Measurements from ENCODE around the gene CCDC51. TPM values are rescaled to one million over a fixed set of nuclear protein-coding genes. Genes with fewer than 3 reads are reported as not detected.

Gene CCDC51
- total and polyA plus RNA-seq, 2 of the 13 experiments (the other 11 are each of a cell fraction or from before 2014, with no cell fraction given): 18.1 to 29.4 TPM

GRCh38 chr3:48428572-48429316, 11.2 kb downstream of the CCDC51 start (continued):
- no peak for TF ChIP-seq HMGXB3 (CRISPR knock-in tag; IDR thresholded peaks at IDR 0.05; ENCODE audit: borderline replicate concordance)
- no peak; the same call in 1 of the 2 replicates for TF ChIP-seq MEIS1 (CRISPR knock-in tag; IDR thresholded peaks at IDR 0.05; ENCODE audit: borderline replicate concordance)
- TF ChIP-seq ZNF225 (CRISPR knock-in tag; IDR thresholded peaks at IDR 0.05): no peak
- no peak for TF ChIP-seq ZNF333 (CRISPR knock-in tag; IDR thresholded peaks at IDR 0.05; ENCODE audit: borderline replicate concordance)
- no peak for TF ChIP-seq ZNF253 (CRISPR knock-in tag; IDR thresholded peaks at IDR 0.05; ENCODE audit: borderline replicate concordance)
- no peak for TF ChIP-seq KAT7 (CRISPR knock-in tag; IDR thresholded peaks at IDR 0.05; ENCODE audit: borderline replicate concordance)
- no peak for TF ChIP-seq ZNF83 (CRISPR knock-in tag; IDR thresholded peaks at IDR 0.05; ENCODE audit: borderline replicate concordance)
- TF ChIP-seq KDM6A (CRISPR knock-in tag; IDR thresholded peaks at IDR 0.05; ENCODE audit: low read depth): no peak; the same call in 1 of the 2 replicates
- no peak for TF ChIP-seq ZFAT (CRISPR knock-in tag; conservative IDR thresholded peaks at IDR 0.05)
- TF ChIP-seq ZBTB46 (CRISPR knock-in tag; IDR thresholded peaks at IDR 0.05; ENCODE audit: borderline replicate concordance): no peak
- TF ChIP-seq GMEB1 (CRISPR knock-in tag; IDR thresholded peaks at IDR 0.05; ENCODE audit: borderline replicate concordance): no peak; the same call in 1 of the 2 replicates
- TF ChIP-seq BCL3 (CRISPR knock-in tag; IDR thresholded peaks at IDR 0.05): no peak
- no peak for TF ChIP-seq NKX3-1 (CRISPR knock-in tag; IDR thresholded peaks at IDR 0.05)
- TF ChIP-seq ZNF746 (CRISPR knock-in tag; IDR thresholded peaks at IDR 0.05): peak; percentile 95
- TF ChIP-seq HOXA3 (CRISPR knock-in tag; IDR thresholded peaks at IDR 0.05): peak; percentile 74; the same call in 1 of the 2 replicates
- no peak for TF ChIP-seq SRSF4 (IDR thresholded peaks at IDR 0.05; ENCODE audit: low read depth, low read length, poor library complexity, severe bottlenecking)
- TF ChIP-seq FOXO1 (CRISPR knock-in tag; IDR thresholded peaks at IDR 0.05): no peak; the same call in none of the 2 replicates
- TF ChIP-seq NFYC (CRISPR knock-in tag; IDR thresholded peaks at IDR 0.05): no peak
- no peak for TF ChIP-seq HOXA5 (CRISPR knock-in tag; IDR thresholded peaks at IDR 0.05)
- no peak for TF ChIP-seq TCF7L2 (IDR thresholded peaks at IDR 0.05; ENCODE audit: low read depth, low read length)

All from HepG2 (cell line).